ENCODE data around the gene AGMO.
A peak's percentile ranks its signal among the peaks of the same experiment; 100 is the strongest.

Gene AGMO

GRCh38 chr7:15389073-15389472 is 172.7 kb downstream of the AGMO start:
- DNase-seq = no peak

- no peak for DNase-seq
Observed at GRCh38 chr7:15378494-15379145, 183.2 kb downstream of the AGMO start.

GRCh38 chr7:15376600-15376999 is 185.2 kb downstream of the AGMO start:
- no peak for DNase-seq

GRCh38 chr7:15370441-15370840 is 191.4 kb downstream of the AGMO start:
- DNase-seq = no peak

GRCh38 chr7:15368653-15369052 is 193.2 kb downstream of the AGMO start:
- DNase-seq = no peak

- DNase-seq = no peak
Observed at GRCh38 chr7:15367897-15368296, 193.9 kb downstream of the AGMO start.

- DNase-seq = no peak
Observed at GRCh38 chr7:15358112-15358511, 203.7 kb downstream of the AGMO start.

GRCh38 chr7:15352421-15353206 is 209.2 kb downstream of the AGMO start:
- no peak for DNase-seq

GRCh38 chr7:15345216-15345615 is 216.6 kb downstream of the AGMO start:
- no peak for DNase-seq

GRCh38 chr7:15341817-15342216 is 220.0 kb downstream of the AGMO start:
- no peak for DNase-seq

- DNase-seq = no peak
Observed at GRCh38 chr7:15336146-15336545, 225.7 kb downstream of the AGMO start.

- DNase-seq = no peak
Observed at GRCh38 chr7:15335390-15335789, 226.4 kb downstream of the AGMO start.

GRCh38 chr7:15334536-15335263 is 227.1 kb downstream of the AGMO start:
- no peak for DNase-seq

GRCh38 chr7:15332956-15333355 is 228.9 kb downstream of the AGMO start:
- DNase-seq = no peak

GRCh38 chr7:15330943-15331342 is 230.9 kb downstream of the AGMO start:
- no peak for DNase-seq

- no peak for DNase-seq
Observed at GRCh38 chr7:15327001-15327400, 234.8 kb downstream of the AGMO start.

- peak in 1 of 2 donors; percentile 38 for DNase-seq
Observed at GRCh38 chr7:15326044-15326644, 235.7 kb downstream of the AGMO start.

- DNase-seq = no peak
Observed at GRCh38 chr7:15323550-15323949, 238.3 kb downstream of the AGMO start.

GRCh38 chr7:15317215-15317614 is 244.6 kb downstream of the AGMO start:
- no peak for DNase-seq

- DNase-seq = no peak
Observed at GRCh38 chr7:15315678-15316077, 246.1 kb downstream of the AGMO start.

- DNase-seq = no peak
Observed at GRCh38 chr7:15314922-15315321, 246.9 kb downstream of the AGMO start.

GRCh38 chr7:15313361-15313760 is 248.5 kb downstream of the AGMO start:
- DNase-seq = no peak

GRCh38 chr7:15309872-15310271 is 251.9 kb downstream of the AGMO start:
- no peak for DNase-seq

Measured in inflammatory macrophage treated with lipopolysaccharide for 1 hour (primary cell).